ENCODE measurements around the gene FAM3A. TPM values are rescaled to one million over a fixed set of nuclear protein-coding genes. Genes with fewer than 3 reads are reported as not detected.

Gene FAM3A
- total RNA-seq, 1 donor from 2014 or later: 29.6 TPM

DNA sequence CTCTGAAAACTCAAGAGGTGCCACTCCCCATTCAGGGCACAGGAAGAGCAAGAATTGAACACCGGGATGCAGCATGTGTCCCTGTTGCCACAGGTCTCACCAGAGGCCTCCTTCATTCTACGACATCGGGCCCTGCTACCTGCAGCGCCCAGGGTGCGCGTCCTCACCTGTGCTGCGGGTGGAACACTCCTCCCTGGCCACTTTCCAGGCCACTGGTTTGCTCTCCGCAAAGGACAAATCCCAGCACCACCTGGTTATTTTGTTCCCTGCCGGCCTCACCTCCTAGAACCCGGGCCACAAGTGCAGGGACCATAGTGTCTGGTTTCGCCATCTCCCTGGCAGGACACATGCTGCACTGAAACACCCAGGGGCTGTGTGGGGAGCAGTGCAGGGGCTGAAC is 14.3 kb upstream of the FAM3A start:
- no peak for DNase-seq (ENCODE audit: low spot score)
- no peaks in the 10 kb centered on the region for H3K4me1 Mint-ChIP-seq (ENCODE audit: unreplicated experiment)
- no peak overlapping the region for H3K4me3 Mint-ChIP-seq (ENCODE audit: unreplicated experiment)
- no peaks in the 10 kb centered on the region for H3K9me3 Mint-ChIP-seq (ENCODE audit: unreplicated experiment)
- H3K27me3 Mint-ChIP-seq (ENCODE audit: unreplicated experiment): peaks cover 2% of the 10 kb centered on the region
- TF ChIP-seq, protein P1, sequence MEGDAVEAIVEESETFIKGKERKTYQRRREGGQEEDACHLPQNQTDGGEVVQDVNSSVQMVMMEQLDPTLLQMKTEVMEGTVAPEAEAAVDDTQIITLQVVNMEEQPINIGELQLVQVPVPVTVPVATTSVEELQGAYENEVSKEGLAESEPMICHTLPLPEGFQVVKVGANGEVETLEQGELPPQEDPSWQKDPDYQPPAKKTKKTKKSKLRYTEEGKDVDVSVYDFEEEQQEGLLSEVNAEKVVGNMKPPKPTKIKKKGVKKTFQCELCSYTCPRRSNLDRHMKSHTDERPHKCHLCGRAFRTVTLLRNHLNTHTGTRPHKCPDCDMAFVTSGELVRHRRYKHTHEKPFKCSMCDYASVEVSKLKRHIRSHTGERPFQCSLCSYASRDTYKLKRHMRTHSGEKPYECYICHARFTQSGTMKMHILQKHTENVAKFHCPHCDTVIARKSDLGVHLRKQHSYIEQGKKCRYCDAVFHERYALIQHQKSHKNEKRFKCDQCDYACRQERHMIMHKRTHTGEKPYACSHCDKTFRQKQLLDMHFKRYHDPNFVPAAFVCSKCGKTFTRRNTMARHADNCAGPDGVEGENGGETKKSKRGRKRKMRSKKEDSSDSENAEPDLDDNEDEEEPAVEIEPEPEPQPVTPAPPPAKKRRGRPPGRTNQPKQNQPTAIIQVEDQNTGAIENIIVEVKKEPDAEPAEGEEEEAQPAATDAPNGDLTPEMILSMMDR (IDR thresholded peaks at IDR 0.05; ENCODE audit: unreplicated experiment): no peak
- no peak overlapping the region for H3K27ac Mint-ChIP-seq (ENCODE audit: unreplicated experiment)
- H3K36me3 Mint-ChIP-seq (ENCODE audit: low read depth, unreplicated experiment): no peaks in the 10 kb centered on the region

DNA sequence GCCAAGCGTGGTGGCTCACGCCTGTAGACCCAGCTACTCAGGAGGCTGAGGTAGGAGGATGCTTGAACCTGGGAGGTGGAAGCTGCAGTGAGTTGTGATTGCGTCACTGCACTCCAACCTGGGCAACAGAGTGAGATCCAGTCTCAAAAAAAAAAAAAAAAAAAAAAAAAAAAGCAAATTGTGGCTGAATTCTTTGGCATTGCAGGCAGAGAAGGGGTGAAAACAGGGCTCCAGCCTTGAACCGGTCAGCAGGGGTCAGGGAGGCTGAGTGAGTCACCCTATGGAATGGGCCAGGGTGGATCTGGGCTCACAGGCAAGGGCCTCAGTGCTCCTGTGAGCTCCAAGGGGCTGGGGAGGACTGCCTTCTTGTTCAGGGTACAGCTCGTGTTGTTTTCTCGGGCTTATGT is 13.2 kb upstream of the FAM3A start:
- DNase-seq (ENCODE audit: low spot score): no peak
- Mint-ChIP-seq H3K4me1 (ENCODE audit: unreplicated experiment) (no peaks in the 10 kb centered on the region), H3K9me3 (ENCODE audit: unreplicated experiment) (no peaks in the 10 kb centered on the region), H3K27ac (ENCODE audit: unreplicated experiment) (no peak overlapping the region), H3K27me3 (ENCODE audit: unreplicated experiment) (peaks cover 2% of the 10 kb centered on the region), H3K36me3 (ENCODE audit: low read depth, unreplicated experiment) (no peaks in the 10 kb centered on the region), H3K4me3 (ENCODE audit: unreplicated experiment) (no peak overlapping the region)
- TF ChIP-seq, protein P1 (IDR thresholded peaks at IDR 0.05; ENCODE audit: unreplicated experiment): no peak

DNA sequence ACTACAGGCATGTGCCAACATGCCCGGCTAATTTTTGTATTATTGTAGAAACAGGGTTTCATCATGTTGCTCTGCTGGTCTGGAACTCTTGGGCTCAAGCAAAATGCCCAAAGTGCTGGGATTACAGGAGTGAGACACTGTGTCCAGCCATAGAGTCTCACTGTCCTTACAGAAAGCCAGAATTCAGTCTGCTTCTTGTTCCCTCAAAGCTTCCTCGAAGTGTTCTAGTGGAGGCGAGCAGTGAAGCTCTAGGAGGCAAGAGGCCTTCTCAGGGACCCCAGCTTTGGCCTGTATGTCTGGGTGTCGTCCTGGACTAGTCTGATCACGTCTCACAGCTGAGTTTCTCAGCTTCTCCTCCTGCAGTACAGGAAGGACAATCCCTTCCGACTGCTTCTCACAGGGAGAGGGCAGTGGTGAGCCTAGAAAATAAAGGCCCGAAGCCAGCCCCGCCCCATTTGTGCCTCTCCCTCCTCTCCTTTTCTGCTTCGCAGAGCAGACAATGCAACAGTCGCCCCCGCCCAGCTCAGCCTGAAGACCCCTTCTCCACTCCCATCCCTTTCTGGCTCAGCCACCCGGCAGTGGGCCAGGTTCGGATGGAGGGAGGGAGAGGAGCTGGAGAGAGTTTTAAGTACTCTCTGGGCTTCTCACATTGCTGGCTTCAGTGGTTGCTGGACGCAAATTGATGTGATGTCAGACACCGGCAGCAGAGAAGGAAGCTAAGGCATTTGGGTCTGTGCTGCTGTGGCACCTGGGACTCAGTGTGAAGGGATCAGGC is 11.1 kb upstream of the FAM3A start:
- H3K4me1 Mint-ChIP-seq (ENCODE audit: unreplicated experiment): no peaks in the 10 kb centered on the region
- no peaks in the 10 kb centered on the region for H3K9me3 Mint-ChIP-seq (ENCODE audit: unreplicated experiment)
- no peak overlapping the region for H3K4me3 Mint-ChIP-seq (ENCODE audit: unreplicated experiment)
- no peak overlapping the region for H3K27ac Mint-ChIP-seq (ENCODE audit: unreplicated experiment)
- TF ChIP-seq, protein P1 (IDR thresholded peaks at IDR 0.05; ENCODE audit: unreplicated experiment): no peak
- no peaks in the 10 kb centered on the region for H3K36me3 Mint-ChIP-seq (ENCODE audit: low read depth, unreplicated experiment)
- DNase-seq (ENCODE audit: low spot score): peak; percentile 64
- H3K27me3 Mint-ChIP-seq (ENCODE audit: unreplicated experiment): peaks cover 2% of the 10 kb centered on the region

DNA sequence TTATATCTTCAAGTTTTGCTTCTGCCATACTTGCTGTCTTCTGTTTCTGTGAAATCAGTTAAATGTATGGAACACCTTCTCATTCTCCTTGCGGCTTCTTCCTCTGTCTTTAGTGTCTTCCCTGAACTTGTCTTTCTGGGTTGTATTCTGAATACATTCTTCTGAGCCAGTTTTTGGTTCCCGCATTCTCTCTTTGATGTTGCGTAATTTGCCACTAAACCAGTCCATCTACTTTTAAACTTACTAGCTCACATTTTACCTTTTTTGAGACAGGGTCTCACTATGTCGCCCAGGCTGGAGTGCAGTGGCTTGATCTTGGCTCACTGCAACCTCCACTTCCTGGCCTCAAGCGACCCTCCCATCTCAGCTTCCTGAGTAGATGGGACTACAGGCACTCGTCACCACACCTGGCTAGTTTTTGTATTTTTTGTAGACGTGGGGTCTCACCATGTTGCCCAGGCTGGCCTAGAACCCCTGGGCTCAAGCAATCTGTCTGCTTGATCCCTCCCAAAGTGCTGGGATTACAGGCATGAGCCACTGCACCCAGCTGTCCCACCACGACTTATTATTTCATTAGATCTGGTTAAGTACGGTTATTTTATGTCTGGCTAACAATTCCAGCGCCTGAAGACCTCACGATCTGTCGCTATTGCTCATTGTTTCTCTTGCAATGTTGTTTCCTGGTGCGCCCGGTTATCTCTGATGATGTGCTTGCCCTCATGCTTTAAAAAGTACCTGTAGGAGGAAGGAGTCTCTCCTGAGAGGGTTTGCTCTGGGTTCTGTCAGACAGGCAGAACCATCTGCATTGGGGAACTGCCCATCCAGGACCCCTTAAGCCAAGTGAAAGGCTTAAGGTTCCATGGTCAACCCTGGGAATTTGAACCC is 9.8 kb upstream of the FAM3A start:
- Mint-ChIP-seq H3K36me3 (ENCODE audit: low read depth, unreplicated experiment) (no peaks in the 10 kb centered on the region), H3K4me3 (ENCODE audit: unreplicated experiment) (no peak overlapping the region), H3K4me1 (ENCODE audit: unreplicated experiment) (no peaks in the 10 kb centered on the region), H3K27ac (ENCODE audit: unreplicated experiment) (no peak overlapping the region), H3K9me3 (ENCODE audit: unreplicated experiment) (no peaks in the 10 kb centered on the region), H3K27me3 (ENCODE audit: unreplicated experiment) (no peaks in the 10 kb centered on the region)
- TF ChIP-seq, protein P1 (IDR thresholded peaks at IDR 0.05; ENCODE audit: unreplicated experiment): no peak
- no peak for DNase-seq (ENCODE audit: low spot score)

DNA sequence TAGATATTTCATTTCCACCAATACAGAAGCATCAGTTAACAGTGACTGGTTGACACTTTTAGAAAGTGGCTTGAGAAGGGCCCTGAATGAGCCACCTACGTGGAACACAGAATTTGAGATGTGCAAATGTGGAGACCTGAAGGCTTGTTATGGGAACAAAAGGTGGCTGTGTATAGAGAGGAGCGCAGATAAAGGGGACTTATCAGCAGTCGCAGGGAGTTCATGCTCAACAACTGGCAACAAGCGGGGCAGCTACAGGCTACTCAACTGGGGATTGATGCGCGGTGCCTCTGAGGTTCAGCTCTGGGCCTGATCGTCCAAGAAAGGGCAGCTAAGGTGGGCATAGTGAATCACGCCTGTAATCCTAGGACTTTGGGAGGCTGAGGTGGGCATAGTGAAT is 3.4 kb upstream of the FAM3A start:
- DNase-seq (ENCODE audit: low spot score): no peak
- Mint-ChIP-seq H3K4me1 (ENCODE audit: unreplicated experiment) (peaks cover 2% of the 10 kb centered on the region), H3K36me3 (ENCODE audit: low read depth, unreplicated experiment) (no peaks in the 10 kb centered on the region), H3K9me3 (ENCODE audit: unreplicated experiment) (no peaks in the 10 kb centered on the region), H3K27me3 (ENCODE audit: unreplicated experiment) (no peaks in the 10 kb centered on the region), H3K27ac (ENCODE audit: unreplicated experiment) (no peak overlapping the region), H3K4me3 (ENCODE audit: unreplicated experiment) (no peak overlapping the region)
- TF ChIP-seq, protein P1 (IDR thresholded peaks at IDR 0.05; ENCODE audit: unreplicated experiment): no peak
